ENCODE results near the gene WDR82.

Gene WDR82

GRCh38 chr3:52268036-52268435, 10.4 kb downstream of the WDR82 start:
- in situ Hi-C loops (cut with MboI; ENCODE audit: low pct_unique_long_range_greater_than_20kb, low sequenced_read_pairs): no loop called here
- no peak for DNase-seq

DNA sequence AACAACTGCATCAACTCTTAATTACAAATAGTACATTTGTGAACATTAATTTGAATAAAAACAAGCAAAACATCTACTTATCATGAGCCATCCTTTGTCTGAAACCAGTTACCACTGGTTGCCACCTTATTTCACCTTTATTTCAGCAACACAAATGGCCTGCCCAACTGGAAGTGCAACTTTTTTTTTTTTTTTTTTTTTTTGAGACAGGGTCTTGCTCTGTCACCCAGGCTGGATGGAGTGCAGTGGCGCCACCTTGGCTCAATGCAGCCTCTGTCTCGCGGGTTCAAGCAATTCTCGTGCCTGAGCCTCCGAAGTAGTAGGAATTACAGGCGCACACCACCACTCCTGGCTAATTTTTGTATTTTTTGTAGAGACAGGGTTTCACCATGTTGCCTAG, 13.1 kb downstream of the WDR82 start:
- in situ Hi-C loops (cut with MboI; ENCODE audit: low pct_unique_long_range_greater_than_20kb, low sequenced_read_pairs): no loop called here
- no peak for DNase-seq

- DNase-seq: no peak
- in situ Hi-C loops (cut with MboI; ENCODE audit: low pct_unique_long_range_greater_than_20kb, low sequenced_read_pairs): no loop called here
These were observed 16.0 kb downstream of the WDR82 start for GRCh38 chr3:52262447-52262846.

GRCh38 chr3:52259448-52259847, 19.0 kb downstream of the WDR82 start:
- DNase-seq: no peak
- in situ Hi-C loops (cut with MboI; ENCODE audit: low pct_unique_long_range_greater_than_20kb, low sequenced_read_pairs): no loop called here

DNA sequence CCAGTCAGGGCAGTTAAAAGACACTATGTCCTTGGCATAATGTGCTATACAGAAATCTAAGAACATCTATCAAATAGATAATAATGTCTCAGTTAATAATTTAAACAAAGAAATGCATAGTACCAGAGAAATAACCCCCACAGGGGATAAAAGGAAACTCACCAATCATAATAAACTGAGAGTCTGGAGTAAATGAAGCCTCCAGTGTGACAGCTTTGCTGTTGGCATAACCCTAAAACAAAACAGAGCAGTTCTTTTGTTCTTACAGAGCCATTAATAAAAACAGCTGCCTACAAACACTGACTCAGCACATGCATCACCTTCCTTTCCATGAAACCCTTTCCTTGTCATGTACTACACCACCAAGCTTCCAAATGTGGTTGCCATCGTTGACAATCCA, 19.4 kb downstream of the WDR82 start:
- DNase-seq: no peak
- in situ Hi-C loops (cut with MboI; ENCODE audit: low pct_unique_long_range_greater_than_20kb, low sequenced_read_pairs): no loop called here

GRCh38 chr3:52257911-52258310, 20.5 kb downstream of the WDR82 start:
- in situ Hi-C loops (cut with MboI; ENCODE audit: low pct_unique_long_range_greater_than_20kb, low sequenced_read_pairs): no loop called here
- DNase-seq: no peak

DNA sequence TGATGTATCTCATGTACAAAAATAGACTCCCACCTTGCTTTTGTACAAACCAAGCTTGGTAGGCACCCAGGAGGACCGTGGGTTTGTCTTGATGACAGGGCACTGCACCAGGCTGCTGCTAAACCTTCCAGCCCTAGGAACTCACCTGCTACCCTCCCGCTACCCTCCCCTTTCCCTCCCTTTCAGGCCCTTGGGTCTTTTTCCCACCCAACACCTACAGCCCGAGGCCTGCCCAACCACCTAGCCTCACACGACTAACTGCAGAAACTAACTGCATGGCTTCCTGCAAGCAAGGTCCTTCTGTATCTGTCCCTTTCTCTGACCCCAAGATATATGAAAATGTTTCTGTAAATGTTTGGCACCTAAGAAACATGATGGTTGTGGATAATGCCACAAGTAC, 21.8 kb downstream of the WDR82 start:
- DNase-seq: no peak
- in situ Hi-C loops (cut with MboI; ENCODE audit: low pct_unique_long_range_greater_than_20kb, low sequenced_read_pairs): no loop called here

GRCh38 chr3:52256159-52256558, 22.3 kb downstream of the WDR82 start:
- in situ Hi-C loops (cut with MboI; ENCODE audit: low pct_unique_long_range_greater_than_20kb, low sequenced_read_pairs): no loop called here
- no peak for DNase-seq

GRCh38 chr3:52254608-52255007, 23.8 kb downstream of the WDR82 start:
- in situ Hi-C loops (cut with MboI; ENCODE audit: low pct_unique_long_range_greater_than_20kb, low sequenced_read_pairs): no loop called here
- no peak for DNase-seq

DNA sequence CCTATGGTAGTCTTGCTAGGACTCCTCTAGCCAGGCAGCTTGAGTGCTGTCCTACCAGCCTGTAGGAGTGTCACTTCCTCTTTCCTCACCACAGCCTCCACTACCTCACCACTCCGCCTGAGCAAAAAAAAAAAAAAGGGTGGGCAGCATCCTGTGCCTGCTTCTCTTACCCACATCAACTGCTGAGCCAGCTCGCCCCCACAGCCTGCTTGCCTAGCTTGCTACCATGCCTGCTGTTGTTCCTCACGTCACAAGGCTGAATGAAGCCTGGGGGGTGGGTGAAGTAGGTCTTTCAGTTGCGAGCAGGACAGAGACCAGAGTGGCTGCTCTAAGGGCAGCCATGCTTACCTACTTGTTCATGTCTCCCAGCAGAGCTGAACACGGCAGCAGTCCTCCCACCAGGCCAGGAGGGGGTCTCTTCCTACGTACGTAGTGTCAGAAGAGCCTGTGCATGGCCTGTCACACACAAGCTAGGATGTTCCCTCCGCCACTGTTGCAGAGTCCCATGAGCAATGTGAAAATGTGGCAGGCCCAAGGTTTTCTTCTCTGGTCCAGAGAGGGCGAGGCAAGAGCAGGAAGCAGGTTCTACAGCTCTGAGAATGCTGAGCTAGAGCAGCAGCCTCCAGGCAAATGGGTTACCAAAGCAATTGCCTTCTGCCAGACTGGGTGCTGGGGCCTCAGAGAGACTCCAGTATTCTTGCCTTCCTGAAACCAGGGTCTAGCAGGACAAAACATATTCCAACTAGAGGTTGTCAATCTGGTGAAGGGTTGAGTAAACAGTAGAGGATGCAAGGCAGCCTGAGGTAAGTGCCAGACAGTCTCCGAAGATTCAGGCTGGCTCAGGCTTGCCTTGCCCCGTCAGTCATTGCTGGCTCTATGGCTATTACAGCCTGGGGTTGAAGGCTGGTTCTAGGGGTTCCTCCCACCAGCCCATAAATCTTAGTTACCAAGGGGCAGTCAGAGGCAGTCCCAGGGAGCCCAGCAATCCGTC, 24.8 kb downstream of the WDR82 start:
- in situ Hi-C loops (cut with MboI; ENCODE audit: low pct_unique_long_range_greater_than_20kb, low sequenced_read_pairs): no loop called here
- peak; percentile 99 for DNase-seq

GRCh38 chr3:52250122-52250521, 28.3 kb downstream of the WDR82 start:
- DNase-seq: no peak
- in situ Hi-C loops (cut with MboI; ENCODE audit: low pct_unique_long_range_greater_than_20kb, low sequenced_read_pairs): no loop called here

DNA sequence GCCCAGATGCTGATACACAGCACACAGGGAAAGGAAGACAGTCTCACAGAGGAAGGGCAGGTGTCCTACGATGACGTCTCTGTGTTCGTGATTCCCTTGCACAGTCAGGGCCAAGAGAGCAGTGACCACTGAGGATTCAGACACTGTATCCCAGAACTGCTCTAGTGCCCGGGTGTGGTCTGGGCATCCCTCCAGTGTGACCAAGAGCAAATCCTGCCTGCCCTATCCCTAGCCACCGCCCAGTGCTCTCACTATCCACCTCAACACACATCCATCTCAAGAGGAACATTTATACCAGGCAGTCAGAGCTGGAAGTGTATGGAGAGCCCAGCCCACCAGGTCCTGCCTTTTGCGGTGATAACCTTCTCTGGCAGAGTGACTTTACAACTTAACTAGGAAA, 28.8 kb downstream of the WDR82 start:
- in situ Hi-C loops (cut with MboI; ENCODE audit: low pct_unique_long_range_greater_than_20kb, low sequenced_read_pairs): no loop called here
- no peak for DNase-seq

GRCh38 chr3:52248816-52249547, 29.5 kb downstream of the WDR82 start:
- no peak for DNase-seq
- in situ Hi-C loops (cut with MboI; ENCODE audit: low pct_unique_long_range_greater_than_20kb, low sequenced_read_pairs): no loop called here

DNA sequence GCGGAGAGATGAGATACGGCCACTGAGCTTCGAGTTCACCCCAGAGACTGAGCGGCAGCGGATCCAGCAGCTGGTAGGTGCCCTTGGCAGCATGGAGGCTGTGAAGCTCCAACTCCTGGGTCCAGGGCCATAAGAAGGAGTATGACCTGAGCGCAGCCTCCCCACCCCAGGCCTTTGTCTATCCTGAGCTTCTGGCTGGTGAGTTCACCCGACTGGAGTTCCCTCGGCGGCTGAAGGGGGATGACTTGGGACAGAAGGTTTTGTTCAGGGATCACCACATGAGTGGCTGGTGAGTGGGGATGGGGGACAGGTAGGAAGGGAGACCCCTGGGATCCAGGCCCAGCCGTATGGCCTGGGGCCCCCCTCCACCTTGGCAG, 30.3 kb downstream of the WDR82 start:
- in situ Hi-C loops (cut with MboI; ENCODE audit: low pct_unique_long_range_greater_than_20kb, low sequenced_read_pairs): no loop called here

DNA sequence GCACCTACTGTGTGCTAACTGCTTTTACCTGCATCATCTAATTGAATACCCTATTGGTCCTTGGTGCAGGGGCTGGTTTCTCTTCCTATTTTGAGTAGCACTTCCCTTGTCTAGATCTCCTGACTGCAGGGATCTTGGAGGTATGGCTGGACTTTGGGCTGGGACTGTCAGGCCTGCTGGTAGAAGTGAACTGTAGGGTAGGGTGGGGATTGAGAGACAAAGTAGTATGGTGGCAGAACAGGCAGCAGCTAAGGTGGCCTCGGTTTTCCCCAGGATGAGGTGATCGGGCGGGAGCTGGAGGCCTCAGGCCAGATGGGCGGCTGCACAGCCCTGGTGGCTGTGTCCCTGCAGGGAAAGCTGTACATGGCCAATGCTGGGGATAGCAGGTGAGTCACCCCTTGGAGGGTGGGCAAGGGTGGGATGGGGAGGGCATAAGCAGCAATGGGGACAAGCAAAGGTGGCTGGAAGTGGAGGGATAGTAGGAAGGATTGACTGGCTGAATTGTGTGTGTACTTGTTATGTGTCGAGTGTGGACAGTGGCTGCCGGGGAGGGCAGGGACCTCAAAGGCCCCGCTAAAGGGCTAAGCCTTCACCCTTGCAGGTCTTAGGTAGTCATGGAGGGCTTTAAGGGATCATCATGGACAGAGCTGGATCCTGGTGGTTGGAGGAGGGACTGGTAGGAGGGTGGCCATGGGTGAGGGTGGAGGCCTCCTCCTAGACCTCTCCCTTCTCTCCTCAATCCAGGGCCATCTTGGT, 30.9 kb downstream of the WDR82 start:
- no peak for DNase-seq
- in situ Hi-C loops (cut with MboI; ENCODE audit: low pct_unique_long_range_greater_than_20kb, low sequenced_read_pairs): no loop called here

More for the DNA sequence above, 30.3 kb downstream of the WDR82 start:
- DNase-seq: no peak

- in situ Hi-C loops (cut with MboI; ENCODE audit: low pct_unique_long_range_greater_than_20kb, low sequenced_read_pairs): no loop called here
- DNase-seq: no peak
These were observed 31.6 kb downstream of the WDR82 start for GRCh38 chr3:52246728-52247408.

DNA sequence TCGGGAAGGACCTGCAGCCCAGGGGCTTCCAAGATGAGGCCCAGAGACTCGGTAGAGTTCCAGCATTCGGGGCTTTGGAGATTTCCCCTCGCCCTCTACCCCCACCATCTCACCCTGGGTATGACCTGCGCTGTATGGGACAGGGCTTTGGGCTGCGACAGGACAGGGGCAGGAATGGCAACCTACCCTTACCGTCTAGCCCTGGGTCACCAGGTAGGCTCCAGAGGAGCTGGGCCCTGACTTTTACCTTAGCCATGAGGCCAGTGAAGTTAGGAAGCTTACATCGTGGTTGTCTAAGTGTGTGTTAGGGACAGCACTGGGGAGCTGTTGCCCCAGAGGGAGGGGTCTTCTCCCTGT, 32.2 kb downstream of the WDR82 start:
- no peak for DNase-seq
- in situ Hi-C loops (cut with MboI; ENCODE audit: low pct_unique_long_range_greater_than_20kb, low sequenced_read_pairs): no loop called here

DNA sequence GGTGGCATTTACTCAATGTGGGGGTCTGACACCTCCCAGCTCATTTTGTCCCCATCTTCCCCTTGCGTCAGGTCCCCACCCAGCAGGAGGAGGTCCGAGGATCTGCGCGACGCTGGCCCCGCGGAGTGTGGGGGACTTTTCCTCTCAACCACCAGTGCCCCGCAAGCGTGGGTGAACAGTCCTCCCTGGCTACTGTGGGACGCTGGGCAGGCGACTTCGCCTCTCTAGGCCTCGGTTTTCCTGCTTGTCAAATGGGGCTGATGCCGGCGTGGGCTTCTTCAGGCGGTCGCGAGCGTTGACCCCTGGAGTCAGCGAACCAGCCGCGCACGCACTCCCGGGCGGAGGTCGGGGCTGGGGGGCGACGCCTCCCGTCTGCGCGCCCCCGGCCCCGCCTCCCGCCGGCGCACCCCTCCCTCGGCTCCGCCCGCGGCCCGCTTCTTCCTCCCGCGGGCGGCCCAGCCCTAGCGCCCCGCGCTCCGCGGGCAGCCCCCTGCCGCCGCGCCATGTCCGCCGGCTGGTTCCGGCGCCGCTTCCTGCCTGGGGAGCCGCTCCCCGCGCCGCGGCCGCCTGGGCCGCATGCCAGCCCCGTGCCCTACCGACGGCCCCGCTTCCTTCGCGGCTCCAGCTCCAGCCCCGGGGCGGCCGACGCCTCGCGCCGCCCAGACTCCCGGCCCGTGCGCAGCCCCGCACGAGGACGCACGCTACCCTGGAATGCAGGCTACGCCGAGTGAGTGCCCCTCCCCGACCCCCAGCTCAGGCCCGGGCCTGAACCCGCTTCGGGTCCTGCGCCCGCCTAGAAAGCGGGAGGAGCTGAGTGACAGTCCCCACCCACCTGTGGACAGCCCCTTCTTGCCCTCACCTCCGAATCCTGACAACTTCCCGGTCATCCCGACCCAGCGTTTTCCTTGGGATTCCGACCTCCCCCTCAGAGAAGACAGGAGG, 32.9 kb downstream of the WDR82 start, which contains the start of gene PPM1M:
Gene PPM1M (plus strand): TSS at position 438 of the 942 bp plus-strand sequence. CDS start 66 bp downstream, at position 504.
- peak; percentile 55 for DNase-seq

More for the DNA sequence above, 32.9 kb downstream of the WDR82 start, which contains the start of gene PPM1M:
- in situ Hi-C loops (cut with MboI; ENCODE audit: low pct_unique_long_range_greater_than_20kb, low sequenced_read_pairs): no loop called here
